CD4-positive, alpha-beta T cell treated with Interleukin-10 for 1 hour (primary cell): ENCODE measurements around the gene FOLR3.
"Not testable (repeated sequence)": the region's sequence is repeated elsewhere in the genome, so short reads cannot be mapped to it uniquely, and the experiment has no call there.

ENCODE experiments used
- DNase-seq: peaks from one replicate; pipeline ENCODE4 v3.0.0-alpha.2; 2020

The FOLR3 gene

GRCh38 chr11:72135473-72135872 lies at the start of gene FOLR3:
Gene FOLR3 (plus strand): TSS chr11:72135725. CDS start chr11:72135953, 228 bp downstream.
- not testable (repeated sequence) for DNase-seq

- no peak for DNase-seq
Observed at GRCh38 chr11:72088076-72088808, 47.3 kb upstream of the FOLR3 start.

DNA sequence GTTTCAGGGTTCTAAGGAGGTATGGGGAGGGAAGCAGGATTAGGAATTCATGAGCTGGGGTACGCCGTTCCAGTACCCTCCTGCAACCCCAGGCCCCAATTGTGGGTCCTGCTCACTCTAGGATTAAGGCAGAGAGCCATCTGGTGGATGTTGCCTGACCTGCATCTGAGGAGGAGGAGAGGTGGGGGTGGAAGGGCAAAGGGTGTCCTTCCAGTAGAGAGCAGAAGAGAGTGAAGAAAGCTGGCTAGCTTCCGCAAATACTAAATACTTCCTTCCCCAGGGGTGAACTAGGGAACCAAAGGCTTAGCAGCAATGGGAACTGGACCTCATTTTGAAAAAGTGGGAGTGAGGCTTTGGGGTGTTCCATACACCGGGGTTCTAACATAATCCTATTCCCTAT lies 44.2 kb upstream of the FOLR3 start:
- peak; percentile 78 for DNase-seq

DNA sequence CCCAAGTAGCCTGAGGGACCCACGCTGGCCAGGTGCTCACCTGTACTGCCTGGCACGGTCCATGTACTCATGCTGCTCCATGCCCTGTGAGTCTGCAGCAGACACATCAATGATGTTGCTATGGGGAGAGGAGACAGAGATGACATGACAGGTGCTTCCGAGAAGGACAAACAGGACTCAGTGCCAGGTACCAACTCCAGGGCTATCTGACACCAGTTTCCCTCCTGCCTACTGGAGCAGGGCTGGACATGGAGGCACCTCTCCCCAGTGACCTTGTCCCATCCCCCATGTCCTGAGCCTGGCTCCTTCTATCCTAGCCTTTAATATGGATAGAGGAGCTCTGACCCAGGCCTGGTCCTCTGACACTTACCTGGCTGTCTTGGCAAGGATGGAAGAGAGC lies 36.8 kb upstream of the FOLR3 start:
- no peak for DNase-seq

DNA sequence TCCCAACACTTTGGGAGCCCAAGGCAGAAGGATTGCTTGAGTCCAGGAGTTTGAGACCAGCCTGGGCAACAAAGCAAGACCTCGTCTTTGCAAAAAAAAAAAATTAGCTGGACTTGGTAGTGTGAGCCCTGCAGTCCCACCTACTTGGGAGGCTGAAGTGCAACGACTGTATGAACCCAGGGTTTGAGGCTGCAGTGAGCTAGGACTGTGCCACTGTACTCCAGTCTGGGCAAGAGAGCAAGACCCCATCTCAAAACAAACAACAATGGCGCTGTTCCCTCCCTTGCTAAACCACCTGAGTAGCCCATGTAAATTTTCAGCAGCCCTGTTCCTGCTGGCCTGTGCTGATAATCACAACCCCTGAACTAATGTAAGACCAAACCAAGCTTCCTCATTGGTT lies 35.5 kb upstream of the FOLR3 start:
- no peak for DNase-seq

DNA sequence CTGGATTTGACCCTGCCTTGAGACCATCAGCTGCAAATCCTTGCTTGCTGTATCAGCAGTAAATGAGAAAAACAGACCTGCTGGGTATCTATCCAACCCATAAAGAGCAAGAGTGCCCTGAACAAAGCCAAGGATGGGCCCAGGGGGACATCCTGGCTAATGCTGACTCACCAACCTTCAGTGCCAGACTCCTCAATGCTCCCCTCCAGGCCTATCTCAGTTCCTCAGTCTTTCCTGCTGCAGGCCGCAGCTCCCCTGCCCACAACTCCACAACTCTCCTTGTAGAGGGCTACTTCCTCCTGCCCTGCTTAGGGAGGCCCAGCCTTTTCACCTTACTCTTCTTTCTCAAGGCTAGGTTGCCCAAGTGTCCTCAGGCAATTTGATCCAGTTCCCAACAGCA lies 35.1 kb upstream of the FOLR3 start:
- no peak for DNase-seq

DNA sequence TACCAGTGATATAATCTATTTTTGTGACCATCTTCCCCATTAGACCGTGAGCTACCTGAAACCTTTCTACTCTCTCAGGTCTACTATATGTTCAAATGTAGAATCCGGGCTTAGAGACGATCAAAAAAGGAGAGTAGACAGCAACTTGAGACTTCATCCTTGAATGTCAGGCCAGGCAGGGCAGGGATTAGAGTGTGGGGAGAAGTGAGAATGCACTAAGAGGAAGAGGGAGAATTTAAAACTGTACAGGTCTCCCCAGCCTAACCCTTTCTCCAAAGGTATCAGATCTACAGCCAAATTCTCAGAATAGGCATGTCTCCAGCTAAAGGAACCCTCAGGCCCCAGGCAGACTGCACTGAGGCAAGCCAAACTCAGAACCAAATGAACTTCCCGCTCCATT lies 33.4 kb upstream of the FOLR3 start:
- no peak for DNase-seq

DNA sequence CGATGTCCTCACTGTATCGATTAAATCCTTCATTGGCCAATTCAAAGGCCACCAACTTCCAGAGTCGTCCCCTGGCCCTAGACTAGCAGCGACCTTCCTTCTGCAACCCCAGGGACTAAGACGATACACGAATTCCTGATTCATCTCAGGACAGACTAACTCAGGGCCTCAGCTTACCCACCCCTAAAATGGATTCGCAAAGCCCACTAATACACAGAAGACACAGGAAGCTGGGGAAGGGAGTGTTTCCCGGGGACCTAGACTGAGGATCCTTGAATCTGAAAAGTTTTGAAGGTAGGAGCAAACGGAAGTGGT lies 32.9 kb upstream of the FOLR3 start:
- no peak for DNase-seq

DNA sequence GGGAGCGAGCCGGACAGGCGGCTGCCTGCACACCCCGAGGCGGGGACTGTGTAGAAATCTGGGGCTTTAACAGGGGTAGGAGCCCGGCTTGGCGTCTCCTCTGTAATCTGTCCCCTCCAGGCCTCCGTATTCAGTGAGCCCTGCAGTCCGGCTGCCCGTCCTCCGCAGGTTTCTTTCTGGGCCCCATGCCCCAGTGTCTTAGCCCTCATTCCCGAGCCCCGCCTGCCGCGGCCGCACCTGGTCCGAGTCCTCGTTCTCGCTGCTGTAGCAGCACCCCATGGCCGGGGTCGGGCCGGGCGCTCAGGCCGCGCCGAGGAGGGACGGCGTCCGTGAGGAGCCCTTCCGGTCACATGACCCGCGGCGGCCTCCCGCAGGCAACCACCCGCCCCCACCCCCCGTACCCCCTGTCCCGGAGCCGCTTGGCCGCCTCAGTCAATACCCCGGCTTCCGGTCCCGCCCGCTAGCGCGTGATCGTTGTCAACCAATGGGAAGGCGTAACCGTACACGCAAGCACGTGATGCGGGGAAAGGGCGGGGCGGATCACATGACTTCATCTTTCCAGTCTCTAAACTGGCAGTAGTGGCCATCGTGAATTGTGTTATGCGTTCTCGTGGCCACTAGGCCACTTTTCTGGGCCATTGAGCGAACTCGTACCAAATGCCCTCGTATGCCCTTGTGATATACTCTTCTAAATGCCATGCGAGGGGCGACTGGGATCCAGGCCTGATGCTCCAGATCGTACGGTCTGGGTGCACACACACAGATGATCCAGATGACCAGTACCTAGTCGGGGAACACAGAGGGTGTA lies 32.4 kb upstream of the FOLR3 start, which contains the start of gene LAMTOR1:
Gene LAMTOR1 (minus strand): TSS at position 352 of the 808 bp plus-strand sequence. CDS start 73 bp downstream, at position 279.
- DNase-seq, result peak; percentile 98

DNA sequence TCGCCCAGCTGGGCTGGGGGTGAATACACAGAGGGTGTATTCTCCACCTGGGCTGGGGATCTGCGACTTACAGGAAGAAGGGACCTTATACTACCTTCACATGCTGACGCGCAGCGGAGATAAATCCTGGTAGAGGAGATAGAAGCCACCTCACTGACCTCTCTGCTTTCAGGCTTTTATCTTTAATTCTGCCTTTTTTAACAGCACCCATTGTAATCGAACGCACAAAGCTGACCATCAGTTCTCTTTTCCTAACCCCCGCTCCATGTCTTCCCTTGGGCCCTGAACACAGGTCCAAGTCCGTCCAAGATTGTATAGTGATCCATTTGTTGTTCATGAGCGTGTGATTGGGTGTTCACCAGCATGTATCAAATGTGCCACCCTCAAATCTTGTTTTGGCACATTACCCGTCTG lies 31.8 kb upstream of the FOLR3 start:
- no peak for DNase-seq

DNA sequence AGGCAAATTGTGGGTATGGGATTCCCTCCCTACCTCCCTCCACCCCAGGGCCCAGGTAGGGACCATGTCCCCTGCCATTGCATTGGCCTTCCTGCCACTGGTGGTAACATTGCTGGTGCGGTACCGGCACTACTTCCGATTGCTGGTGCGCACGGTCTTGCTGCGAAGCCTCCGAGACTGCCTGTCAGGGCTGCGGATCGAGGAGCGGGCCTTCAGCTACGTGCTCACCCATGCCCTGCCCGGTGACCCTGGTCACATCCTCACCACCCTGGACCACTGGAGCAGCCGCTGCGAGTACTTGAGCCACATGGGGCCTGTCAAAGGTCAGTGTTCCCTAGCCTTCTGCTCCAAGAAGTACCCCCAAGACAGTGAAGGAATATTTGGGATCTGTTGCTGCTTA lies 29.6 kb upstream of the FOLR3 start, which contains the start of gene TOMT:
Gene TOMT (plus strand): TSS at position 37 of the 400 bp plus-strand sequence. CDS start 28 bp downstream, at position 65.
- DNase-seq, result no peak

- DNase-seq, result no peak
Observed at GRCh38 chr11:72111300-72112142, 24.0 kb upstream of the FOLR3 start.

DNA sequence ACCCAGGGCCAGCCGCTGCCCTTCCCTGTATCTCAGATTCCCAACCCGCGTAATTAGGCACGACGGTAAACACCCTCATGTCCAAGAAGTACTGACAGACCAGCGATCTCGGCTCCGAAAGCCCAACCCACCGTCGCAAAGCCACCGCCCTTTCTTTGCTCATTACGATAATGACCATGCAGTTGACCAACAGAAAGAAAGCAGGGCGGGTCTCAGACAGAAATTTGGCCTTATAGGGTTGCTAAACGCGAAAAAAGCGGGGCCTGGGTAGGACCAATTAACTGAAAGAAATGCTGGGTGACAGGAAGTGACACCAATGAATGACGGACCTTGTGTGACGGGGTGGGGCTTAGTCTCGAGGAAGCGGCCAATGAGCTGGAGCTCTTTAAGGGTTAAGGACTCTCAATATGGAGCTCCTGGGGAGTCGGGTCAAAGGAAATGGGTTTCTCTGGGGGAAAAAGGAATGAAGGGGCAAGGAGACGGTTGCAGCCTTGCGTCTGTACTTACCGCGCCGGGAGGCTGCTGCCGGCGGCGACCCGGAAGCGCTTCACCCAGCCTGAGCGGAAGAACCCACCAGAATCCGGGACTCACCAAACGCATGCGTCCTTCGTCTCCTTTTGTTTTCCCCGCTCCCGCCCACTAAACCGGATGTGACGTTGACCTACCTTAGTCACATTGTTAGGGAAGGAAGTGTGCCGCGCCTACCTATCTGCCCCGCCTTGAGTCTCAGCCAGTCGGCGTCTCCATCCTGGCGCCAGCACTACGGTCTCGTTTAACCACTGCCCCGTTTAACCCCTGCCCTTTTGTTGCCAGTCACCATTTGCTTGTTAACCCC lies 23.2 kb upstream of the FOLR3 start, which contains the start of gene ANAPC15:
Gene ANAPC15 (minus strand): TSS at position 553 of the 835 bp plus-strand sequence. CDS start 1,419 bp downstream, outside the sequence.
- peak; percentile 99 for DNase-seq

DNA sequence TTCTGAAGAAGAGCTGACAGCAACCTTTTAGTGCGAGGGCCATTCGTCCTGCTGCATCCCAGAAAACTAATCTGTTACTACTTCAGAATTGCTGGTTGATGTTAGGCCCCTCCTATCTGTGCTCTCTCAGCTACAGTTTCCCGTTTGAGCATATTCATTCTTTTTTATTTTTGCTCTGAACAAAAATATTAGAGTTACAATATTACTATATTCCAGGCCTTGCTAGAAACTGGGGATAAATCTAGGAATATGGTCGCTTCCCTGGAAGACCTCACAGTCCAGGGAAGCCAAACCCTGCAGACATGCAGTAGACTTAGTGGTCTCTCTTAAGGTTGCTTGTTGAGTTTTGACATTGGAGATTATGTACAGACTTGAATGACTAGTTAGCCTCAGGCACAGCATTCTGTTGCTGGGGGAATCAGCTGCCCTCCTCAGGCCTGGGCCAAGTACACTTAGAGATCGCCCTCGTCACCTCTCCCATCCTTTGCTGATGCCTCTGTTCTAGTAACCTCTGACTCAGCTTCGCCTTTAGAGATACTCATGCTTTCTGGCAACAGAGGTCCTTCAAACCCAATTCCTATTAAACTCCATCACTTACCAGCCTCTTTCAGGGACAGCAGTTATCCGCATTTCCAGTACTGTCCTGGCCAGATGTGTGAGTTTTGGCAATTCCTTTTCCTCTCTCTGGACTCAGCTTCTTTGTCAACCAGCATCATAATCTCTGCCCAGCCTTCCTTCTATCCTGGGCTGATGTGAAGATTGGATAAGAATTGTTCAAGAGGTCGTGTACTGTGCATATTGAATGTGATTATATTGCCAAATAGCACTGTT lies 22.3 kb upstream of the FOLR3 start:
- DNase-seq, result no peak

- no peak for DNase-seq
Observed at GRCh38 chr11:72114570-72114969, 21.0 kb upstream of the FOLR3 start.

GRCh38 chr11:72116019-72116755 lies 19.3 kb upstream of the FOLR3 start:
- no peak for DNase-seq

DNA sequence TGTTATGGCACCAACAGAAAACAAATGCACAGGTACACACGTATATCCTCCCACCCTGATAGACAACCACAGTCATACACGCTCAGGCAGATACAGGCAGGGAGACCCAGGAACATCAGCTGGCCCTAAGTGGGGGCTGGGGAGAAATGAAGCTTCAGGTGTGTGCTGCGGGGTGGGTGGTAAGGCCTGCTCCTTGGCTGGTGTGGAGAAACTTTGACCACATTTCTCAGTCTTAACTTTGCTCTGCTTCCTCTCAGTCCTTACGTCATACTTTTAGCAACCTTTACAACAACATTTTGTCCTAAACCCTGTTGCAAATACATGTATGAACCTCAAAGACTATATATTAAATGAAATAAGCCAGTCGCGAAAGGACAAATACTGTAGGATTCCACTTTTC lies 16.3 kb upstream of the FOLR3 start:
- DNase-seq, result no peak

DNA sequence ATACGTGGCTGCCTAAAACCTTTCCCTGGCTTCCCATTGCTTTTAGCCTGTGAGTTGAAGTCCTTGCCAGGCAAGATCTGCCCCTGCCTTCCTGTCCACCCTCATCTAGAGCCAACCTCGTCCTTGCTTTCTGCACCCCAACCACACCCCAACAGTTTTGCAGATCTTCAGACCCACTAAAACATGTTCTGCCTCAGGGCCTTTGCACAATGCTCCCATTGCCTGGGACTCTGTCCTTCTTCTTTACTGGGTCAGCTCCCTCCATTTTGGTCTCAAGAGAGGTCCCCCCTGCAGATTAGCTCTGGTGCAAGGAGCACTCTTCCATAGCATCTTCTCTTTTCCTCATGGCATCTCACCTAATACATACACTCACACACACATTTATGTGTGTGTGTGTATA lies 14.6 kb upstream of the FOLR3 start:
- no peak for DNase-seq

DNA sequence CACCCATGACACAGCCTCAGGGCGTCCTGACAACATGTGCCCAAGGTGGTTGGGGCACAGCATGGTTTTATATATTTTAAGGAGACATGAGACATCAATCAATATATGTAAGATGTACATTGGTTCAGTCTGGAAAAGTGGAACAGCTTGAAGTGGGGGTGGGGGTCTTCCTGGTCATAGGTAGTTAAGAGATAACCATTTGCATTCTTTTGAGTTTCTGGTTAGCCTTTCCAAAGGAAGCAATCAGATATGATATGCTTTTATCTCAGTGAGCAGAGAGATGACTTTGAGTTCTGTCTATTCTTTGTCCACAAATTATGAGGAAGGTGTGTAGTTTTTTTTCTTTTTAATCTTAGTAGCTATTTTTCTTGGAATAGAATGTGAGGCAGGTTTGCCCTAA lies 12.9 kb upstream of the FOLR3 start:
- DNase-seq, result no peak

DNA sequence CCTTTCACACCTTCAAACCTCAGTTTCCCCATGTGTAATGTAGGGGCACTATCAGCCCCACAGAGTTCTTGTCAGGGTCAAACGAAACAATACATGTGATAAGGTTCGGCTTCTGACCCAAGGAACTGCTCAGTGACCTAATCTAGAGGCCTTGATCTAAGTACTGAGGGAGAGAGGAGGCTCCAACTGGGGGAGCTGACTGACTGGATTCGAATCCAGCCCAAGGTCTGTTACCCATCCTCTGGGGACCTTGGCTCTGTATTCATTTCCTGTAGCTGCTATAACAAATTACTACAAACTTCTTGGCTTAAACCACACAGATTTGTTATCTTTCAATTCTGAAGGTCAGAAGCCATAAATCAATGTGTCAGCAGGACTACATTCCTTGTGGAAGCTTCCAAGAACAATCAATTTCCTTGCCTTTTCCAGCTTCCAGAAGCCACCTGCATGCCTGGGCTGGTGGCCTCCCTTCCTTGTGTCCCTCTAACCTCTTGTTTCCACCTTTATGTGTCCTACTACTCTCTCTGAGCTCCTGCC lies 12.3 kb upstream of the FOLR3 start:
- no peak for DNase-seq
